Breast epithelium (tissue), 3 donors: ENCODE data around the gene MEF2D.

ENCODE experiments used
- POLR2A ChIP-seq: fragments of 450-650 bp; IDR thresholded peaks from one replicate; pipeline ENCODE4 v1.6.1; 2016; ENCODE audit warnings: antibody characterized with exemption, mild to moderate bottlenecking, moderate library complexity
- POLR2AphosphoS5 ChIP-seq, 3 donors: sonication (generic); formaldehyde crosslinking; IDR thresholded peaks; one replicate each; pipeline ENCODE4 v1.6.1; 2017; ENCODE audit warnings: antibody characterized with exemption in 3 of 3
- TF ChIP-seq, protein P1 (sequence below), 3 donors: fragments of 450-650 bp; IDR thresholded peaks; one replicate each; pipeline ENCODE4 v1.5.1; 2016 to 2017; ENCODE audit warnings: antibody characterized with exemption in 3 of 3, mild to moderate bottlenecking in 3 of 3, moderate library complexity in 3 of 3

DNA sequence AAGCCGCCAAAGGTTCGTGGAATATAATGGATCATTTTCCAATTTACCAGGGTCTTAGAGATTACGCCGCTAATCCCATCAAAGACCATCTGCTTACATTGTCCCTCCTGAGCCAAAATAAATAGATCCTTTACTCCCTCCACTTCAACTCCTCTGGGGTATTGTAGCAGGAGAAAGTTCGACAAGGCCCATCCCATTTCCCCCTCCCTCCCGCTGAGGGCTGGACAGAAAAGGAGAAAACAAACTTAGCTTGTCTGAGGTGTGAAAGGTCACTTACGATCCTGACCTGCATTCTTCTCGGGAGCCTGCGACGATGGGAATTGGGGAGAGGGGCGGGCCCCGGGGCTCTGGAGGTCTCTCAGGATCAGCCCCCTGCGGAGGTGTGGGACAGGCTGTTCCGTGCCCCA lies 60.8 kb downstream of the MEF2D start:
- TF ChIP-seq POLR2A (no peak), POLR2AphosphoS5 (IDR thresholded peaks at IDR 0.05) (no peak)
- TF ChIP-seq, protein P1, sequence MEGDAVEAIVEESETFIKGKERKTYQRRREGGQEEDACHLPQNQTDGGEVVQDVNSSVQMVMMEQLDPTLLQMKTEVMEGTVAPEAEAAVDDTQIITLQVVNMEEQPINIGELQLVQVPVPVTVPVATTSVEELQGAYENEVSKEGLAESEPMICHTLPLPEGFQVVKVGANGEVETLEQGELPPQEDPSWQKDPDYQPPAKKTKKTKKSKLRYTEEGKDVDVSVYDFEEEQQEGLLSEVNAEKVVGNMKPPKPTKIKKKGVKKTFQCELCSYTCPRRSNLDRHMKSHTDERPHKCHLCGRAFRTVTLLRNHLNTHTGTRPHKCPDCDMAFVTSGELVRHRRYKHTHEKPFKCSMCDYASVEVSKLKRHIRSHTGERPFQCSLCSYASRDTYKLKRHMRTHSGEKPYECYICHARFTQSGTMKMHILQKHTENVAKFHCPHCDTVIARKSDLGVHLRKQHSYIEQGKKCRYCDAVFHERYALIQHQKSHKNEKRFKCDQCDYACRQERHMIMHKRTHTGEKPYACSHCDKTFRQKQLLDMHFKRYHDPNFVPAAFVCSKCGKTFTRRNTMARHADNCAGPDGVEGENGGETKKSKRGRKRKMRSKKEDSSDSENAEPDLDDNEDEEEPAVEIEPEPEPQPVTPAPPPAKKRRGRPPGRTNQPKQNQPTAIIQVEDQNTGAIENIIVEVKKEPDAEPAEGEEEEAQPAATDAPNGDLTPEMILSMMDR (IDR thresholded peaks at IDR 0.05), result no peak
